ENCODE measurements around the gene FST. TPM values are rescaled to one million over a fixed set of nuclear protein-coding genes. Genes with fewer than 3 reads are reported as not detected.

FST gene
- total and polyA plus RNA-seq, 2 of the 13 experiments (the other 11 are each of a cell fraction or from before 2014, with no cell fraction given): 38.6 to 136 TPM

DNA sequence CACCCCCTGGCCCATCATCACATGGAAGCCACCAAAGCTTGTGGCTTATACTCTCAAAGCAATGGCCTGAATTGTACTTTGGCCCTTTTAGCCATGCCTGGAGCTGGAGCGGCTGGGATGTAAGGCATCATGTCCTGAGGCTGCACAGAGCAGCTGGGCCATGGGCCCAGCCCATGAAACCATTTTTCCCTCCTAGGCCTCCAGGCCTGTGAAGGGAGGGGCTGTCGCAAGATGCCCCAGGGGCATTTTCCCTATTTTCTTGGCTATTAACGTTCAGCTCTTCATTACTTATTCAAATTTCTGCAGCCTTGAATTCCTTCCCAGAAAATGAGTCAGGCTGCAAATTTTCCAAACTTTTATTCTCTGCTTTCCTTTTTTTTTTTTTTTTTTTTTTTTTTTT, 27.7 kb downstream of the FST start (continued):
- no peak for TF ChIP-seq ZNF207 (IDR thresholded peaks at IDR 0.05; ENCODE audit: borderline replicate concordance)
- TF ChIP-seq, protein P1, sequence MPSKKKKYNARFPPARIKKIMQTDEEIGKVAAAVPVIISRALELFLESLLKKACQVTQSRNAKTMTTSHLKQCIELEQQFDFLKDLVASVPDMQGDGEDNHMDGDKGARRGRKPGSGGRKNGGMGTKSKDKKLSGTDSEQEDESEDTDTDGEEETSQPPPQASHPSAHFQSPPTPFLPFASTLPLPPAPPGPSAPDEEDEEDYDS (CRISPR knock-in tag; IDR thresholded peaks at IDR 0.05): no peak
- no peak for TF ChIP-seq YEATS4 (CRISPR knock-in tag; IDR thresholded peaks at IDR 0.05; ENCODE audit: borderline replicate concordance)
- TF ChIP-seq, protein P2, sequence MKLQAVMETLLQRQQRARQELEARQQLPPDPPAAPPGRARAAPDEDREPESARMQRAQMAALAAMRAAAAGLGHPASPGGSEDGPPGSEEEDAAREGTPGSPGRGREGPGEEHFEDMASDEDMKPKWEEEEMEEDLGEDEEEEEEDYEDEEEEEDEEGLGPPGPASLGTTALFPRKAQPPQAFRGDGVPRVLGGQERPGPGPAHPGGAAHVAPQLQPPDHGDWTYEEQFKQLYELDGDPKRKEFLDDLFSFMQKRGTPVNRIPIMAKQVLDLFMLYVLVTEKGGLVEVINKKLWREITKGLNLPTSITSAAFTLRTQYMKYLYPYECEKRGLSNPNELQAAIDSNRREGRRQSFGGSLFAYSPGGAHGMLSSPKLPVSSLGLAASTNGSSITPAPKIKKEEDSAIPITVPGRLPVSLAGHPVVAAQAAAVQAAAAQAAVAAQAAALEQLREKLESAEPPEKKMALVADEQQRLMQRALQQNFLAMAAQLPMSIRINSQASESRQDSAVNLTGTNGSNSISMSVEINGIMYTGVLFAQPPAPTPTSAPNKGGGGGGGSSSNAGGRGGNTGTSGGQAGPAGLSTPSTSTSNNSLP (IDR thresholded peaks at IDR 0.05; ENCODE audit: low read depth, low read length): no peak
- no peak for TF ChIP-seq ADNP (CRISPR knock-in tag; IDR thresholded peaks at IDR 0.05)
- TF ChIP-seq ZFP36L2 (CRISPR knock-in tag; IDR thresholded peaks at IDR 0.05): no peak

DNA sequence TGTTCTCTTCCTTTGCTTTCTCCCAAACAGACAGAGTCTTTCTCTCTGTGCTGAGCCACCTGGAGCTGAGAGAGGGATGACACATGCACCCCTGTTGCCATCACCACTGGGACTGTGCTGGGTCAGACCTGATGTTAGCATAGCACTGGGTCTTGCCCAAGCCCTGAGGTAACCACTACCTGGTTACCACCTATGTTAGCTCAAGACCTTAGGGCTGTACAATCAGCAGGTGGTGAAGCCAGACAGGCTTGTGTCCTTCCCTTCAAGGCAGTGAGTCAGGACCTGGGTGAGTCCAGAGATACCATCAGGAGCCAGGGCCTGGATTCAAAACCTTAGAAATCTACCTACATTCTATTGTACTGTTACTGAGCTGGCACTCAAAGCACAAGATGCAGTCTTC, 32.1 kb downstream of the FST start:
- CTCF ChIA-PET (ENCODE audit: low intra/inter-chr PET ratio, low total read pairs): no interaction called here
- Histone ChIP-seq H2AFZ (ENCODE audit: low read length) (no peak overlapping the region), H3K36me3 (replicated peaks in 1 of 2; ENCODE audit: control insufficient read depth in 1 of 2, insufficient read depth in 2 of 2, low read length in 2 of 2) (no peaks in the 10 kb centered on the region), H3K27ac (ENCODE audit: extremely low read length, insufficient read depth, low read length) (no peak overlapping the region), H3K9me3 (ENCODE audit: low read length) (peaks cover 7% of the 10 kb centered on the region), H3K27me3 (ENCODE audit: control insufficient read depth in 1 of 2, insufficient read depth in 2 of 2, low read length in 2 of 2) (no peaks in the 10 kb centered on the region), H3K4me3 (replicated peaks in 1 of 3; ENCODE audit: insufficient read depth in 1 of 3, low read depth in 2 of 3, low read length in 3 of 3) (no peak overlapping the region), H3K4me1 (ENCODE audit: insufficient read depth, low read length) (peaks cover 9% of the 10 kb centered on the region), H3K9ac (ENCODE audit: insufficient read depth, low read depth, low read length) (no peak overlapping the region), H3K4me2 (ENCODE audit: low read depth, low read length) (no peak overlapping the region), H4K20me1 (ENCODE audit: insufficient read depth, low read length) (no peaks in the 10 kb centered on the region), H3K79me2 (ENCODE audit: insufficient read depth, low read length) (no peaks in the 10 kb centered on the region)
- no peak for ATAC-seq
- TF ChIP-seq, protein P3, sequence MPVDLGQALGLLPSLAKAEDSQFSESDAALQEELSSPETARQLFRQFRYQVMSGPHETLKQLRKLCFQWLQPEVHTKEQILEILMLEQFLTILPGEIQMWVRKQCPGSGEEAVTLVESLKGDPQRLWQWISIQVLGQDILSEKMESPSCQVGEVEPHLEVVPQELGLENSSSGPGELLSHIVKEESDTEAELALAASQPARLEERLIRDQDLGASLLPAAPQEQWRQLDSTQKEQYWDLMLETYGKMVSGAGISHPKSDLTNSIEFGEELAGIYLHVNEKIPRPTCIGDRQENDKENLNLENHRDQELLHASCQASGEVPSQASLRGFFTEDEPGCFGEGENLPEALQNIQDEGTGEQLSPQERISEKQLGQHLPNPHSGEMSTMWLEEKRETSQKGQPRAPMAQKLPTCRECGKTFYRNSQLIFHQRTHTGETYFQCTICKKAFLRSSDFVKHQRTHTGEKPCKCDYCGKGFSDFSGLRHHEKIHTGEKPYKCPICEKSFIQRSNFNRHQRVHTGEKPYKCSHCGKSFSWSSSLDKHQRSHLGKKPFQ (CRISPR knock-in tag; IDR thresholded peaks at IDR 0.05; ENCODE audit: insufficient replicate concordance): no peak
- TF ChIP-seq, protein P4, sequence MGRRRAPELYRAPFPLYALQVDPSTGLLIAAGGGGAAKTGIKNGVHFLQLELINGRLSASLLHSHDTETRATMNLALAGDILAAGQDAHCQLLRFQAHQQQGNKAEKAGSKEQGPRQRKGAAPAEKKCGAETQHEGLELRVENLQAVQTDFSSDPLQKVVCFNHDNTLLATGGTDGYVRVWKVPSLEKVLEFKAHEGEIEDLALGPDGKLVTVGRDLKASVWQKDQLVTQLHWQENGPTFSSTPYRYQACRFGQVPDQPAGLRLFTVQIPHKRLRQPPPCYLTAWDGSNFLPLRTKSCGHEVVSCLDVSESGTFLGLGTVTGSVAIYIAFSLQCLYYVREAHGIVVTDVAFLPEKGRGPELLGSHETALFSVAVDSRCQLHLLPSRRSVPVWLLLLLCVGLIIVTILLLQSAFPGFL (CRISPR knock-in tag; IDR thresholded peaks at IDR 0.05): no peak
- TF ChIP-seq IKZF1 (IDR thresholded peaks at IDR 0.05): no peak
- no peak for TF ChIP-seq ZNF224 (CRISPR knock-in tag; IDR thresholded peaks at IDR 0.05)
- TF ChIP-seq, protein P5, sequence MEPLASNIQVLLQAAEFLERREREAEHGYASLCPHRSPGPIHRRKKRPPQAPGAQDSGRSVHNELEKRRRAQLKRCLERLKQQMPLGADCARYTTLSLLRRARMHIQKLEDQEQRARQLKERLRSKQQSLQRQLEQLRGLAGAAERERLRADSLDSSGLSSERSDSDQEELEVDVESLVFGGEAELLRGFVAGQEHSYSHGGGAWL (CRISPR knock-in tag; IDR thresholded peaks at IDR 0.05): no peak
- no TSS peak for BruUV-seq (replicated peaks)
- POLR2A ChIA-PET: no interaction called here
- in situ Hi-C loops (cut with HindIII; ENCODE audit: extremely low pct_ligation_motif_present, low pct_unique_long_range_greater_than_20kb): no loop called here
- no peak for FAIRE-seq
- no peak for DNase-seq (ENCODE audit: low spot score)
- intact Hi-C loops (cut with micrococcal nuclease; ENCODE audit: unreplicated experiment): no loop called here

Data from HepG2 (cell line).